GM12878 (cell line): Measurements from ENCODE around the gene LTB4R2. TPM values are rescaled to one million over a fixed set of nuclear protein-coding genes. Genes with fewer than 3 reads are reported as not detected.

Source experiments
- ATF2 ChIP-seq: IDR thresholded peaks from 2 replicates; pipeline ENCODE4 v1.6.1; 2012; ENCODE audit warnings: low read length, inconsistent platforms
- ATF3 ChIP-seq: IDR thresholded peaks from 2 replicates; pipeline ENCODE4 v1.6.1; 2011; ENCODE audit warnings: low read depth, mild to moderate bottlenecking, low read length, moderate library complexity, borderline replicate concordance; ENCODE audit errors: extremely low read depth
- ATF7 ChIP-seq: fragments of 450-650 bp; IDR thresholded peaks from 2 replicates; pipeline ENCODE4 v1.6.1; 2016; ENCODE audit warnings: low read depth, mild to moderate bottlenecking
- BRCA1 ChIP-seq: IDR thresholded peaks from 2 replicates; pipeline ENCODE4 v1.6.1; 2011; ENCODE audit warnings: low read depth, low read length, improper control_type of control experiment
- CHD2 ChIP-seq: IDR thresholded peaks from 2 replicates; pipeline ENCODE4 v1.6.1; 2011; ENCODE audit warnings: low read depth, low read length, improper control_type of control experiment, borderline replicate concordance
- E2F8 ChIP-seq: fragments of 450-650 bp; IDR thresholded peaks from 2 replicates; pipeline ENCODE4 v1.6.1; 2018; ENCODE audit warnings: mild to moderate bottlenecking, low read depth, moderate library complexity; ENCODE audit not compliant: partially characterized antibody
- HDAC6 ChIP-seq: fragments of 200-600 bp; sonication (generic); IDR thresholded peaks from one replicate; pipeline ENCODE4 v1.8.0; 2017; ENCODE audit warnings: antibody characterized with exemption; ENCODE audit not compliant: unreplicated experiment
- IRF5 ChIP-seq: fragments of 450-650 bp; IDR thresholded peaks from 2 replicates; pipeline ENCODE4 v1.6.1; 2017; ENCODE audit warnings: borderline replicate concordance
- MYC ChIP-seq: IDR thresholded peaks from 2 replicates; pipeline ENCODE4 v1.6.1; 2011; ENCODE audit warnings: mild to moderate bottlenecking, low read length, moderate library complexity, inconsistent platforms; ENCODE audit not compliant: insufficient read depth, insufficient replicate concordance, insufficient read length, severe bottlenecking
- POU2F2 ChIP-seq: IDR thresholded peaks from 3 replicates; pipeline ENCODE4 v1.6.1; 2011; ENCODE audit warnings: low read depth, mild to moderate bottlenecking, low read length, borderline replicate concordance
- RAD21 ChIP-seq: IDR thresholded peaks from 2 replicates; pipeline ENCODE4 v1.6.1; 2011; ENCODE audit warnings: mild to moderate bottlenecking, low read depth, low read length, moderate library complexity; ENCODE audit not compliant: insufficient read depth
- SUZ12 ChIP-seq: fragments of 200-600 bp; sonication (generic); IDR thresholded peaks from one replicate; pipeline ENCODE4 v1.6.1; 2018; ENCODE audit warnings: antibody characterized with exemption, mild to moderate bottlenecking; ENCODE audit not compliant: unreplicated experiment
- TCF12 ChIP-seq: IDR thresholded peaks from 2 replicates; pipeline ENCODE4 v1.6.1; 2011; ENCODE audit warnings: low read depth, mild to moderate bottlenecking, low read length
- ZNF622 ChIP-seq: fragments of 450-650 bp; IDR thresholded peaks from 2 replicates; pipeline ENCODE4 v1.6.1; 2017; ENCODE audit warnings: mild to moderate bottlenecking, inconsistent platforms
- polyA plus RNA-seq, 11 experiments: library from polyadenylated mRNA; depleted of rRNA in 4 of 11; unstranded in 6 of 11; stranded (reverse) in 5 of 11; fragments of >200 nt; fragmentation: Nextera tagmentation in 4 of 11; fragmentation: Illumina TruSeq in 1 of 11; extraction: Ambion mirVana in 4 of 11; extraction: Trizol in 1 of 11; gene quantifications; 1 replicate in 1 of 11; 2 replicates in 10 of 11; pipeline versions ENCODE4 v1.2.1 to v1.2.3, GENCODE V29; 2011 to 2016; ENCODE audit warnings: inconsistent platforms in 2 of 11, missing spikeins in 2 of 11, low read depth in 1 of 11
- total RNA-seq, 4 experiments: library from RNA; depleted of rRNA in 3 of 4; stranded (reverse); fragments of >200 nt in 3 of 4; fragmentation: Illumina TruSeq in 1 of 4; extraction: Trizol in 1 of 4; gene quantifications; 2 replicates each; pipeline versions ENCODE4 v1.2.1 to v1.2.3, GENCODE V29; 2013 to 2021

The LTB4R2 gene
- total and polyA plus RNA-seq, 10 of the 15 experiments (the other 5 are each of a cell fraction or from before 2014, with no cell fraction given): 0.06 to 16.0 (median 2.6) TPM

- TF ChIP-seq POU2F2: no peak
- TF ChIP-seq ZNF622: no peak
- TF ChIP-seq BRCA1: no peak
- TF ChIP-seq SUZ12: no peak
- TF ChIP-seq E2F8: no peak
- TF ChIP-seq ATF2: no peak
- TF ChIP-seq MYC: no peak
- TF ChIP-seq HDAC6: no peak
- no peak for TF ChIP-seq ATF7
- no peak for TF ChIP-seq IRF5
- TF ChIP-seq TCF12: no peak
- TF ChIP-seq CHD2: no peak
- no peak for TF ChIP-seq ATF3
- TF ChIP-seq RAD21: no peak
Measured at GRCh38 chr14:24261969-24262327, 48.0 kb upstream of the LTB4R2 start (continued).
